Glomerular visceral epithelial cell (primary cell): ENCODE measurements around the gene SERINC4.

ENCODE experiments used
- DNase-seq: peaks from one replicate; pipeline ENCODE4 v3.0.0-alpha.2; 2016; ENCODE audit errors: extremely low spot score

SERINC4 gene

GRCh38 chr15:43796566-43796965 lies 3.5 kb downstream of the SERINC4 start:
- DNase-seq, result no peak

GRCh38 chr15:43795997-43796396 lies 4.0 kb downstream of the SERINC4 start:
- DNase-seq, result no peak

- no peak for DNase-seq
Measured at GRCh38 chr15:43795197-43795596, 4.8 kb downstream of the SERINC4 start.

GRCh38 chr15:43794269-43795037 lies 5.6 kb downstream of the SERINC4 start:
- DNase-seq, result peak; percentile 77

DNA sequence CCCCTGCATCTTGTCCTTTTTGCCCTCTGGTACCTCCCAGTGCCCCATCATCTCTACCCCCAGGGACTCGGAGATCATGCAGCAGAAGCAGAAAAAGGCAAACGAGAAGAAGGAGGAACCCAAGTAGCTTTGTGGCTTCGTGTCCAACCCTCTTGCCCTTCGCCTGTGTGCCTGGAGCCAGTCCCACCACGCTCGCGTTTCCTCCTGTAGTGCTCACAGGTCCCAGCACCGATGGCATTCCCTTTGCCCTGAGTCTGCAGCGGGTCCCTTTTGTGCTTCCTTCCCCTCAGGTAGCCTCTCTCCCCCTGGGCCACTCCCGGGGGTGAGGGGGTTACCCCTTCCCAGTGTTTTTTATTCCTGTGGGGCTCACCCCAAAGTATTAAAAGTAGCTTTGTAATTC lies 6.4 kb downstream of the SERINC4 start:
- DNase-seq, result no peak

DNA sequence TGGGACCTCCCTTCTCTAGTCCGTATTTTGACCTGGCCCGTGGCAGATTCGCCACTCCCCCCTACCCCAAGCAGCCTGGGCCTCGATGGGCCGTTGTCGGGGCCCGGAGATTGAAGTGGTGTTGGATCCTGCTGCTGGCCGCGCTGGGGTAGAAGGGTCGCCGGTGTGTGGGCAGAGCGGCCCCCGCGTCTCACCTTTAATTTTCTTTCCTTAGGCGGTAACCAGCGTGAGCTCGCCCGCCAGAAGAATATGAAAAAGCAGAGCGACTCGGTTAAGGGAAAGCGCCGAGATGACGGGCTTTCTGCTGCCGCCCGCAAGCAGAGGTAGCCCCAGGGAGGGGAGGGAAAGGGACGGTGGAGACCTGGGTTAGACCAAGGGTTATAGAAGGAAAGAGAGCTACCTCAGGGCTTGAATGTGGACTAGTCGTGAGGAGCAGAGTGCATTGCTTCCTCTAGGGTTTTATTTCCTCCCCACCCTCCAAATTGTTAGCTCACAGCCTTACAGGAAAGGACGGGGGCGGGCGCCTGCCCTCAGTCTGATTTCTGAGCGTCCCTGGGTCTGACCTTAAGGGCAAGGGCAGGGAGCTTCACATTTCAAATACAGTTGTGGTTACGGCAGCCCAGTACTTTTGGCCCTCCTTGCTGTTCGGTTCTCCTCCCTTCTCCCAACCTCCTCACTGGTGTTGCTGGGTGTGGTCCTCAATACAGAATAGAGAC lies 7.1 kb downstream of the SERINC4 start:
- DNase-seq, result peak; percentile 26

DNA sequence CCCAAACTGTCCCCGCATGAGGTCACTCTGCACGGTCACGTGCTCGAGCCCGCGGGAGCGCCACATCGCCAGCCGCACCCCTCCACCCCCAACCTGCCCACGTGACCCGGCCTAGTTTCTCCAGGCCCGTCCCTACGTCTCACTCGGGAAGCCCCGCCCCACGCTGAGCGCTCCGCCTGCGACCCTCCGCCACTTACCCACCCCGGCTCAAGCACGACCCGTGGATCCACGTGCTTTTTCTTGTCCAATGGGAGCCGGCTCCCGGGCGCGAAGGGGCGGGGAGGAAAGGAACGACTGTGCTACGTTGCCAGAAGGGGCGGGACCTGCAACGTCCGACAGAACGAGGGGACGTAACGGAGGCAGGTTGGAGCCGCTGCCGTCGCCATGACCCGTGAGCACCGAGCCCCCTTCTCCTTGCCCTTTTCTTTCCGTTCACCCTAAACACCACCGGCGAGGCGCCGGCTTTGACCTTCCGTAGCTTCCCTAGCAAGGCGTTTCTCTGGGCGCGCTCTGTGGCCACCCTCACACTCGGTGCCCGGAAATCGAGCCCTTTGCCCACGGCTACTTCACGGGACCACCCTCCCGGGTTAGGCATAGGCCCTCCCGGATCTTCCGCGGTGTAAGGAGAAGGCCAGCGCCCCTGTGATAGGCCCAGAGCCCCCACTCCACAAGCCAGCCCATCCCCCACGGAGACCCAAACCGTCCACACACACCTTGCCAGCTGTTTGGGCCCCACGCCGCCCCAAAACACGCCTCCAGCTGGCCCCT lies 7.8 kb downstream of the SERINC4 start, which contains the start of gene SERF2:
SERF2 (plus strand) TSS at position 328 of the 768 bp plus-strand sequence; CDS start at position 385, 57 bp downstream.
- peak; percentile 100 for DNase-seq

DNA sequence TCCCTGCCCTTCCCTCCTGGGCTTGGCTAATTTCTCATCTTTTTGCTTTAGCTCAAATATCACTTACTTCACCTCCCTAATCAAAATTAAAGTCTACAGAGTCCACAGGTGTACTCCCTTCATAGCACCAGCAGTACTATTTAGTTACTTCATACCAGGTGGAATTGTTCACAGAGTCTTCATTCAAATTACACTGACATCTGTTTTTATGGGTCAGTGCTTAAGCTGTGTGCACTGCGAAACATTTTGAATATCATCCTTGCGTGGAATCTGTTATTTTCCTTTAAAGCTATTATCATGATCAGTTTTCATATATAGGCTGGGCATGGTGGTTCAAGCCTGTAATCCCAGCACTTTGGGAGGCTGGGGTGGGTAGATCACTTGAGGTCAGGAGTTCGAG lies 10.6 kb downstream of the SERINC4 start:
- no peak for DNase-seq

- DNase-seq, result no peak
Measured at GRCh38 chr15:43779016-43779415, 21.0 kb downstream of the SERINC4 start.

GRCh38 chr15:43777267-43777914 lies 22.6 kb downstream of the SERINC4 start:
- peak; percentile 79 for DNase-seq

DNA sequence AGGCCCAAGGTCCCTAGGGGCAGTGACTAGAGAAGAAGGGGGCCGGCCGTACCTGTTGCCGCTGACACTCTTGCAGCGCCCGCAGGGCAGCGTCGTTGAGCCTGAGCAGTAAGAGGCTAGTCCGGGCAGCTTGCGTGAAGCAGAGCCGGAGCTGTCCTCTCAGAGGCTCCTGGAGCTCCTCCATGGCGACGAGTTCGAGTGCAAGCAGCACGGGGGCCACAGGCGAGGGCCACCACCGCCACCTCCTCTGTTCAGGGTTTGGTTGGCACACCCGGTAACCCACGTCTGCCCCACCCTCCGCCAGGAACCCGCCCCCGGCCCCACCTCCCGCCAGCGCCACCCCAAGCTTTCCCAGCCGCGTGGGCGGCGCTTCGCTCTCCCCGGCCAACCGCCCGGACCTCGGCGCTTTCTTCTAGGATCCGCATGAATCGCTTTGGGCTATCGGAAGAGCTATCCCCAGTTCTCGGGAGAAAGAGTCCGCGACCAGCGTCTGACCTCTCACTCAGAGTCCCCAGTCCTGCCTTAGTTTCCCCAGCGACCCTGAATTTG lies 23.2 kb downstream of the SERINC4 start, which contains the start of gene ELL3:
ELL3 (minus strand) TSS at position 249 of the 549 bp plus-strand sequence; CDS start at position 184, 65 bp downstream.
- peak; percentile 81 for DNase-seq

DNA sequence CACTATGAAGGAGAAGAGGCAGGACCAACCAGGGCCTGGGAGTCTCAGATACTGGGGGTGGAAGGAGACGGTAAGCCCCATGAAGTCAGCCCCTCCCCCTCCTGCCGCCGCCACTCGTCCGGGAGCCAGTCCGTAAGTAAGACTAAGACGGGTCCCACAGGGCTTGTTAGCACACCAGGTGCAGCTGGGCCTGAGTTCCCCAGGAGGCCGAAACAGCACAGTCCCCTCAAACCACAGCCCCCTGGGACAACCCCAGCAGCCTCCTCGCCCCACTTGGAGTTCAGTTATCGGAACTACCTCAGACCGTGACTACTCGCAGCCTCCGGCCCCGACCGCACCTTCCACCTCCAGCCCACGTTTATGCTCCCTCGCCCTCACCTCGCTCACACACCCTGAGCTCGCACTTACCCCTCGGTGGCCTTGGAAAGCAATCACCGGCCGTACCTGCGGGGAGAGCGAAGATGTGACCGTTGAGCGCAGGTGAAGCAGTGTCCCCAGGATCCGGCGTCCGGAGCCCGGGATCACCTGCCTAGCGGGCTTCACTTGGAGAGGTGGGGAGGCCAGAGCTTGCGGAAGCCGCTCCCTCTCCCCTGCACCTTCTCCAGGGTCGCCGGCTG lies 23.8 kb downstream of the SERINC4 start:
- DNase-seq, result peak; percentile 3

DNA sequence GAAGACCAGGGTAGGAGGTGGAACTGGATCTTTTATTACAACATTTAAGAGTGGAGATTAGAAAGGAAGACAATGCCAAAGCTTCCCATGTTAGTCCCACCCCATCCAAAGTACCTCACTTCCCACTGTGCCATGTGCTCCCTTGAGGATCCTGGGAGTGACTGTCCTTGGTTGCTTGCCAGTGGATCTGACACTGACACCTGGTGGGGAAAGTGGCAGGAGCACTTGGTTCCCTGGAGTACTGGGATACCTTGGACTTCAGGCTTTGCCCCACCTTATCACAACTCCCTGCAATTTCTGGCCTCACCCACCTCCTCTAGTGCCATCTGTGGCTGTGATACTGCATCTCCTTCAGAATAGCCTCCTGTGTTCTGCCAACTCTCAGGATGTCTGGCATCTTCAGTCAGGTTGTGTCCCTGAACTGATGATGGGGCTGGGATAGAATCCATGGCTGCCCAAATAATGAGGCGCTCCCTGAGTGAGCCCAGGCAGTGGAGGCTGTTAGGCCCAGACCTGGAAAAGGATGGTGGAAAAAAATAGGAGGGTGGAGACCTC lies 24.5 kb downstream of the SERINC4 start:
- peak; percentile 65 for DNase-seq

GRCh38 chr15:43774062-43774461 lies 26.0 kb downstream of the SERINC4 start:
- DNase-seq, result no peak

GRCh38 chr15:43772624-43773023 lies 27.4 kb downstream of the SERINC4 start:
- no peak for DNase-seq

DNA sequence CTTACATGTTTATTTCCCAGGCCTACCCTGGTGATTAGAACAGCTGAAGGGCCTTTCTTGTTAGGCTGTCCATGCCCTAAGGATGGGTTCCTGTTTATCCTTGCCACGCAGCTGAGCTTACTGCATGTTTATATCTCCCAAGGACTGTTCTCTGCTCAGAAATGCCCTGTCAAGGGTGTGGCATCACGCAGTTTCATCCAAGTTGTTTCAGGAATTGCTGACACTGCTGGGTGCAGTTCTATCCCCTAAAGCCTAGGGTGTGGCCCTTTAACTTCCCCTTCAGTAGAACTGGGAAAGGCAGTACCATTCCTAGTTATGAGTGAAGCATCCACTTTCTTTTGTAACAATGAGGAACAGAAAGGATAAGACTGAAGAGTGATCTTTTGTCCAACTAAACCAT lies 28.2 kb downstream of the SERINC4 start:
- DNase-seq, result no peak

GRCh38 chr15:43769584-43770228 lies 30.3 kb downstream of the SERINC4 start:
- DNase-seq, result peak; percentile 54

- no peak for DNase-seq
Measured at GRCh38 chr15:43763819-43764446, 36.1 kb downstream of the SERINC4 start.

GRCh38 chr15:43762824-43763223 lies 37.2 kb downstream of the SERINC4 start:
- DNase-seq, result no peak

- no peak for DNase-seq
Measured at GRCh38 chr15:43751885-43752284, 48.1 kb downstream of the SERINC4 start.
